GM18520 (cell line): ENCODE measurements around the gene KRT23.

ENCODE experiments used
- ATAC-seq: cut with Tn5 transposase; IDR thresholded peaks from one replicate; pipeline ENCODE4 v1.9.1; 2021; ENCODE audit not compliant: unreplicated experiment

Gene KRT23

DNA sequence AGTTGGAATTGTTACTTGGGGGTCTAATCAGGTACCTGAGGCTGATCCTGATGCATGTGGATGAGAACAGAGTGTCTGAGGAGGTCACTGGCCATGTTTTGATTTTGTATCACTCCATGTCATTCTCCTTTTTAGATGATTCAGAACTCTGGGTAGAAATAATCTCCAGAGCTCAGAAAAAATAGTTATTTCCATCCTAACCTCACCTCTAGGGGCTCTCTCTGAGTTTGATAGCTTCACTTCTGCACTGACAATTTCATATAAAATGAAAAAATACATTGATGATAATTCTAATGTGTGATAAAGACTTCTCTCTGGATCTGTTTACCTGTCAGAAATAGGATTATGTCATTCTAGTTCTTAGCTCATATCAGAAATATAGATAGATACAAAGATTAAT is 64.2 kb downstream of the KRT23 start:
- no peak for ATAC-seq
